ENCODE measurements around the gene LGR4. TPM values are rescaled to one million over a fixed set of nuclear protein-coding genes. Genes with fewer than 3 reads are reported as not detected.

The LGR4 gene
- total and polyA plus RNA-seq, 2 of the 13 experiments (the other 11 are each of a cell fraction or from before 2014, with no cell fraction given): 42.1 to 68.7 TPM

DNA sequence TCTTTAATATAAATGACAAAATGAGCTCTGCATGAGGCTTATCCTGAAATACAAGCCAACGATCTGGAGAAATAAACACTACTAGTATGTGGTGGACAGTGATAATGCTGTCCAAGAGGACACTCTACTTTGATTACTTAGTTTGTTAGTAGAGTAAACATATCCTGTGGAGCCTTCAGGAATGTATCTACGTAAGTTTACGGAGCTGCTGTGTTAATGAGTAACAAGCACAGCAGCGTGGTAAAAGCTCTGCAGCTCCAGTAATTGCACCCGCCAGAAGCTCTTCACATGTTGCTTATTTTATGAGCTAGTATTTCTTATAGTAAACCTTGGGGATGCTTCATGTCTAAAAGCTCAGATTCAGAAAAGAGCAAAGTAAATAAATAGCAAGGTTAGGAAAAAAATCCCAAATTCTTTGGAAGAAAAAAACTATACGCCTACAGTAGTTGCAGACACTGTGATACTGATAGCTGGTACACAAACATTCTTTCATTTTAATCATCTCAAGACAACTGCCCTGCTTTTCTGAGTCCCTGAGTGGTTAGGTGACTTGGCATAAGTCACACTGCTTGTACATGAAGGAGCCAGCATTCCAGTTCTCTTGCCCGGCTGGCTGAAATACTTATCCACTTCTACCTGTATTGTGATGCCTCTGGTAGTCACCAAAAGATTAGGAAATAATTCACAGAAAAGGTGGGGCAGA, 76.9 kb downstream of the LGR4 start (continued):
- TF ChIP-seq RERE (CRISPR knock-in tag; IDR thresholded peaks at IDR 0.05; ENCODE audit: low read depth) (peak; percentile 82; the same call in 1 of the 2 replicates), ZNF556 (CRISPR knock-in tag; IDR thresholded peaks at IDR 0.05; ENCODE audit: borderline replicate concordance) (no peak), HMGXB3 (CRISPR knock-in tag; IDR thresholded peaks at IDR 0.05; ENCODE audit: borderline replicate concordance) (peak; percentile 13; the same call in 1 of the 2 replicates), KDM6A (CRISPR knock-in tag; IDR thresholded peaks at IDR 0.05; ENCODE audit: low read depth) (peak; percentile 47), DRAP1 (CRISPR knock-in tag; IDR thresholded peaks at IDR 0.05) (peak; percentile 10; the same call in 1 of the 2 replicates), SAP130 (CRISPR knock-in tag; IDR thresholded peaks at IDR 0.05; ENCODE audit: low read depth) (peak; percentile 88), HNF1B (CRISPR knock-in tag; IDR thresholded peaks at IDR 0.05) (peak; percentile 75), NAIF1 (CRISPR knock-in tag; IDR thresholded peaks at IDR 0.05; ENCODE audit: borderline replicate concordance) (0 out of 2 replicates have a peak, but pooled peaks have one; percentile 35), GZF1 (CRISPR knock-in tag; IDR thresholded peaks at IDR 0.05) (no peak), ZBTB25 (CRISPR knock-in tag; IDR thresholded peaks at IDR 0.05) (no peak), TP53 (CRISPR knock-in tag; conservative IDR thresholded peaks at IDR 0.05) (no peak), PPARG (CRISPR knock-in tag; conservative IDR thresholded peaks at IDR 0.05) (peak; percentile 35; the same call in 1 of the 2 replicates), ZNF354B (CRISPR knock-in tag; IDR thresholded peaks at IDR 0.05) (no peak), FOXP1 (IDR thresholded peaks at IDR 0.05) (peak; percentile 51; the same call in 1 of the 2 replicates), FOXP1 (CRISPR knock-in tag; IDR thresholded peaks at IDR 0.05) (peak; percentile 92), FOXA1 (IDR thresholded peaks at IDR 0.05) (peak; percentile 58; the same call in 1 of the 2 replicates), FOXA1 (CRISPR knock-in tag; IDR thresholded peaks at IDR 0.05) (peak; percentile 69; the same call in 1 of the 2 replicates), BCL6 (CRISPR knock-in tag; IDR thresholded peaks at IDR 0.05) (peak; percentile 90)

Data from HepG2 (cell line).